Gastroesophageal sphincter (tissue), 4 donors: ENCODE results near the gene NUP62. TPM values are rescaled to one million over a fixed set of nuclear protein-coding genes. Genes with fewer than 3 reads are reported as not detected.

Experiments
- ATAC-seq: fragments of 150-250 bp; one replicate; pipeline ENCODE4 v1.9.1; 2016; ENCODE audit warnings: mild to moderate bottlenecking, moderate library complexity
- H3K27ac ChIP-seq, 4 donors: fragments of 200-600 bp; sonication (generic) in 3 of 4; 1 replicate in 3 of 4; 2 replicates in 1 of 4; pipeline ENCODE4 v1.5.1; 2016 to 2019
- H3K27me3 ChIP-seq: fragments of 200-600 bp; sonication (generic); one replicate; pipeline ENCODE4 v1.5.1; 2019
- H3K36me3 ChIP-seq, 2 donors: fragments of 200-600 bp; sonication (generic); one replicate each; pipeline ENCODE4 v1.5.1; 2019; ENCODE audit warnings: control low read depth in 1 of 2
- H3K4me1 ChIP-seq, 3 donors: fragments of 200-600 bp; sonication (generic); 1 replicate in 2 of 3; 2 replicates in 1 of 3; pipeline ENCODE4 v1.5.1; 2016 to 2019; ENCODE audit warnings: control low read depth in 2 of 3
- H3K4me3 ChIP-seq, 2 donors: fragments of 200-600 bp; sonication (generic); one replicate each; pipeline ENCODE4 v1.5.1; 2019; ENCODE audit warnings: mild to moderate bottlenecking in 1 of 2, moderate library complexity in 1 of 2
- H3K9me3 ChIP-seq, 3 donors: fragments of 200-600 bp; sonication (generic); one replicate each; pipeline ENCODE4 v1.5.1; 2017 to 2019; ENCODE audit warnings: control low read depth in 2 of 3
- CTCF ChIP-seq, 4 experiments: fragments of 200-600 bp in 2 of 4; fragments of 450-650 bp in 2 of 4; sonication (generic) in 1 of 4; IDR thresholded peaks; one replicate each; pipeline ENCODE4 v1.5.1; 2017 to 2019; ENCODE audit warnings: antibody characterized with exemption in 4 of 4, mild to moderate bottlenecking in 2 of 4, moderate library complexity in 2 of 4
- EP300 ChIP-seq: sonication (generic); formaldehyde crosslinking; IDR thresholded peaks from one replicate; pipeline ENCODE4 v1.6.1; 2017; ENCODE audit warnings: antibody characterized with exemption, mild to moderate bottlenecking
- POLR2A ChIP-seq, 2 donors: fragments of 450-650 bp; IDR thresholded peaks; one replicate each; pipeline ENCODE4 v1.6.1; 2017; ENCODE audit warnings: antibody characterized with exemption in 2 of 2, mild to moderate bottlenecking in 2 of 2, moderate library complexity in 1 of 2
- POLR2AphosphoS5 ChIP-seq: sonication (generic); formaldehyde crosslinking; IDR thresholded peaks from one replicate; pipeline ENCODE4 v1.6.1; 2017; ENCODE audit warnings: antibody characterized with exemption
- WGBS, 2 donors: methylation state at CpG; one replicate each; pipeline ENCODE4 v1.1.5; 2018; ENCODE audit warnings: low coverage in 1 of 2; 5-methylcytosine and 5-hydroxymethylcytosine counted together
- total RNA-seq, 4 donors: library from RNA; depleted of rRNA; stranded (reverse); fragments of >200 nt; gene quantifications; one replicate each; pipeline ENCODE4 v1.1.0, GENCODE V29; 2016

The NUP62 gene
- total RNA-seq, 4 donors from 2014 or later, result 30.1 to 43.2 (median 37.7) TPM

GRCh38 chr19:49957262-49957915 is 28.1 kb upstream of the NUP62 start:
- no peak overlapping the region for H3K4me3 ChIP-seq

GRCh38 chr19:49956115-49956495 is 26.8 kb upstream of the NUP62 start:
- H3K4me1 ChIP-seq, result peaks cover 0 to 26% (median 0%) of the 10 kb centered on the region in 3 donors
- WGBS, 2 donors, result 72 to 76% methylated on average over 8 to 9 of the region's 9 CpGs
- H3K27me3 ChIP-seq, result peaks cover 57% of the 10 kb centered on the region
- TF ChIP-seq CTCF (IDR thresholded peaks at IDR 0.05) (no peak), POLR2A (IDR thresholded peaks at IDR 0.05) (no peak), POLR2AphosphoS5 (no peak), EP300 (no peak)
- H3K36me3 ChIP-seq, result no peaks in the 10 kb centered on the region
- no peak overlapping the region for H3K27ac ChIP-seq
- H3K4me3 ChIP-seq, result no peak overlapping the region
- no peaks in the 10 kb centered on the region for H3K9me3 ChIP-seq
- no peak for ATAC-seq

More at GRCh38 chr19:49957262-49957915, 28.1 kb upstream of the NUP62 start:
- no peak for ATAC-seq
- Histone ChIP-seq H3K36me3 (no peaks in the 10 kb centered on the region), H3K27me3 (peaks cover 54% of the 10 kb centered on the region), H3K9me3 (no peaks in the 10 kb centered on the region), H3K27ac (no peak overlapping the region), H3K4me1 (peaks cover 0 to 26% (median 0%) of the 10 kb centered on the region in 3 donors)
- TF ChIP-seq POLR2AphosphoS5, result no peak
- no peak for TF ChIP-seq POLR2A (IDR thresholded peaks at IDR 0.05)
- no peak for TF ChIP-seq EP300
- TF ChIP-seq CTCF (IDR thresholded peaks at IDR 0.05), result no peak
- 52 to 60% methylated on average over 8 to 10 of the region's 10 CpGs for WGBS, 2 donors

GRCh38 chr19:49954933-49955332 is 25.6 kb upstream of the NUP62 start:
- peaks cover 0 to 26% (median 0%) of the 10 kb centered on the region in 3 donors for H3K4me1 ChIP-seq
- ATAC-seq, result no peak
- 34 to 65% methylated on average over 6 to 9 of the region's 11 CpGs for WGBS, 2 donors
- peaks cover 68% of the 10 kb centered on the region for H3K27me3 ChIP-seq
- H3K36me3 ChIP-seq, result no peaks in the 10 kb centered on the region
- H3K4me3 ChIP-seq, result no peak overlapping the region
- no peaks in the 10 kb centered on the region for H3K9me3 ChIP-seq
- TF ChIP-seq CTCF (IDR thresholded peaks at IDR 0.05), result no peak
- no peak for TF ChIP-seq POLR2A (IDR thresholded peaks at IDR 0.05)
- no peak for TF ChIP-seq POLR2AphosphoS5
- no peak for TF ChIP-seq EP300
- no peak overlapping the region for H3K27ac ChIP-seq

GRCh38 chr19:49954092-49954829 is 25.0 kb upstream of the NUP62 start:
- no peaks in the 10 kb centered on the region for H3K36me3 ChIP-seq
- WGBS, 2 donors, result 3 to 7% methylated on average over 4 to 9 of the region's 12 CpGs
- H3K4me1 ChIP-seq, result peaks cover 0 to 26% (median 0%) of the 10 kb centered on the region in 3 donors
- TF ChIP-seq POLR2A (IDR thresholded peaks at IDR 0.05) (no peak), POLR2AphosphoS5 (no peak), CTCF (IDR thresholded peaks at IDR 0.05) (no peak), EP300 (no peak)
- ATAC-seq, result no peak
- H3K27me3 ChIP-seq, result peaks cover 74% of the 10 kb centered on the region
- no peak overlapping the region for H3K27ac ChIP-seq
- H3K9me3 ChIP-seq, result no peaks in the 10 kb centered on the region
- no peak overlapping the region for H3K4me3 ChIP-seq
